IPS DF 6.9 (cell line): ENCODE measurements around the gene PTPN11.

Source experiments
- DNase-seq: peaks from one replicate; pipeline ENCODE4 v3.0.0-alpha.2; 2013; ENCODE audit warnings: low read depth, low spot score
- H3K27ac ChIP-seq: one replicate; pipeline ENCODE4 v1.5.1; 2013; ENCODE audit warnings: low read length, control low read depth
- H3K27me3 ChIP-seq: 2 replicates; pipeline ENCODE4 v1.6.1; 2013; ENCODE audit warnings: mild to moderate bottlenecking, low read length; ENCODE audit not compliant: control insufficient read depth, insufficient read depth
- H3K36me3 ChIP-seq: 2 replicates; pipeline ENCODE4 v1.6.1; 2013; ENCODE audit warnings: low read length; ENCODE audit not compliant: control insufficient read depth, insufficient read depth
- H3K4me1 ChIP-seq: 2 replicates; pipeline ENCODE4 v1.6.1; 2013; ENCODE audit warnings: low read length; ENCODE audit not compliant: control insufficient read depth, insufficient read depth
- H3K4me3 ChIP-seq: 2 replicates; pipeline ENCODE4 v1.5.1; 2013; ENCODE audit warnings: mild to moderate bottlenecking, low read length
- H3K9me3 ChIP-seq: 2 replicates; pipeline ENCODE4 v1.6.1; 2013; ENCODE audit warnings: low read length, inconsistent platforms; ENCODE audit not compliant: control insufficient read depth, insufficient read depth
- WGBS: extraction: QIAGEN DNeasy Blood & Tissue Kit; methylation state at CpG from one replicate; pipeline ENCODE4 v1.1.7; 2013; ENCODE audit warnings: mixed read lengths, missing lambda C conversion rate; ENCODE audit not compliant: insufficient read length, insufficient coverage; 5-methylcytosine and 5-hydroxymethylcytosine counted together

Gene PTPN11

DNA sequence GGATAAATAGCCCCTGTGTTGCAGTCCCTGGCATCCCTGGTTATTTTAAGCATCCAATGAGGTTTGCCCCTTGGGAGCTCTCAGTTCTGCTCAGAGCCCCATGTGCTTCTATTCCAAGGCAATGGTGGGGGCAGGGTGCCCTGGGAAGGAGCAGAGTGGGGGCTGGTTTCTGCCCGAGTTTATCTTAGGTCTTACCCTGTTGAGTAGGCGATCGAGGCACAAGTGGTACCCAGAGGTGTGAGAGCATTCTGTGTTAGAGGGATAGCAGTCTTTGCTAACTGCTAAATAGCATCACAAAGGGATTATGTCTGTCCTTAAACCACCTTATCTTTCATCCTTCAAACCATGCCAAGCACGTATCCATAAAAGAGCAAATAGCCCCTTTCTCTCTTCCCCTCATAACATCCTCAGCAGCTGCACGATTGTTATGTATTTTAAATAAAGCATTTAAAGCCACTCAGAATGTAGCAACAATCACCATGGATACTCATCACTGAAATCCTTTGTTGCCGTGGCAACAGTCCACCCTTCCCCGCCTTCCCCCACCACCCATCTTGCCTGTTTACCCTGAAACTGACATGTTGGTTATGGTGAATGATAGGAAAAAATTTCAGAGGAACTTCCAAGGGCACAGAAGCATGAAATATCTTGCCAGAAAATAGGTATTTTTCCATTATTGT is 139.3 kb downstream of the PTPN11 start:
- H3K4me3 ChIP-seq, result no peak overlapping the region
- H3K27me3 ChIP-seq, result no peaks in the 10 kb centered on the region
- H3K36me3 ChIP-seq, result no peaks in the 10 kb centered on the region
- no CpG with 5 or more reads among the region's 7 CpGs for WGBS
- no peaks in the 10 kb centered on the region for H3K4me1 ChIP-seq
- no peaks in the 10 kb centered on the region for H3K9me3 ChIP-seq
- H3K27ac ChIP-seq, result no peak overlapping the region
- no peak for DNase-seq
